GM21717 (cell line): Measurements from ENCODE around the gene CIBAR2.
"Not testable (repeated sequence)": the region's sequence is repeated elsewhere in the genome, so short reads cannot be mapped to it uniquely, and the experiment has no call there.

Experiments
- ATAC-seq: cut with Tn5 transposase; IDR thresholded peaks from one replicate; pipeline ENCODE4 v1.9.1; 2021; ENCODE audit warnings: mild to moderate bottlenecking, moderate library complexity; ENCODE audit not compliant: unreplicated experiment

Gene CIBAR2

GRCh38 chr16:85065099-85065498 is 47.2 kb downstream of the CIBAR2 start:
- no peak for ATAC-seq

GRCh38 chr16:85064186-85064585 is 48.1 kb downstream of the CIBAR2 start:
- ATAC-seq, result no peak

- no peak for ATAC-seq
Observed at GRCh38 chr16:85062845-85063244, 49.4 kb downstream of the CIBAR2 start.

GRCh38 chr16:85062323-85062722 is 49.9 kb downstream of the CIBAR2 start:
- no peak for ATAC-seq

GRCh38 chr16:85061566-85061965 is 50.7 kb downstream of the CIBAR2 start:
- ATAC-seq, result no peak

GRCh38 chr16:85058909-85059308 is 53.4 kb downstream of the CIBAR2 start:
- ATAC-seq, result no peak

GRCh38 chr16:85057948-85058347 is 54.3 kb downstream of the CIBAR2 start:
- ATAC-seq, result no peak

- no peak for ATAC-seq
Observed at GRCh38 chr16:85057212-85057889, 54.9 kb downstream of the CIBAR2 start.

GRCh38 chr16:85056211-85056748 is 56.0 kb downstream of the CIBAR2 start:
- ATAC-seq, result no peak

GRCh38 chr16:85055493-85056210 is 56.6 kb downstream of the CIBAR2 start:
- ATAC-seq, result peak; percentile 93

GRCh38 chr16:85054948-85055492 is 57.3 kb downstream of the CIBAR2 start:
- ATAC-seq, result no peak

GRCh38 chr16:85054321-85054720 is 58.0 kb downstream of the CIBAR2 start:
- ATAC-seq, result not testable (repeated sequence)

- ATAC-seq, result no peak
Observed at GRCh38 chr16:85052536-85052935, 59.7 kb downstream of the CIBAR2 start.

- no peak for ATAC-seq
Observed at GRCh38 chr16:85051683-85052082, 60.6 kb downstream of the CIBAR2 start.

GRCh38 chr16:85051067-85051581 is 61.1 kb downstream of the CIBAR2 start:
- ATAC-seq, result no peak

- ATAC-seq, result no peak
Observed at GRCh38 chr16:85049706-85050305, 62.5 kb downstream of the CIBAR2 start.

- ATAC-seq, result no peak
Observed at GRCh38 chr16:85048921-85049562, 63.2 kb downstream of the CIBAR2 start.
